K562 (cell line): Measurements from ENCODE around the gene TPD52L1. TPM values are rescaled to one million over a fixed set of nuclear protein-coding genes. Genes with fewer than 3 reads are reported as not detected.

Source experiments
- ATAC-seq: fragments of 200-7000 bp; cut with Tn5 transposase; 3 replicates; pipeline ENCODE4 v1.9.1; 2020; ENCODE audit warnings: moderate library complexity
- BruUV-seq: library from RNA; stranded (reverse); fragments of 400-500 nt; replicated peaks from 2 replicates; lab custom pipeline; 2021; lab: Mats Ljungman, UMichigan
- CTCF ChIA-PET: fragments of 300-600 bp; formaldehyde crosslinking; extraction: SDS; loops from one replicate; lab custom pipeline; 2021; ENCODE audit warnings: low intra/inter-chr PET ratio; lab: Yijun Ruan, JAX
- POLR2A ChIA-PET: fragments of 300-600, 350-650 bp; sonication (Branson Sonifier 250); formaldehyde crosslinking; extraction: SDS; loops from one replicate; lab custom pipeline; 2021; ENCODE audit warnings: antibody characterized with exemption, inconsistent platforms; lab: Yijun Ruan, JAX
- DNase-seq, 4 experiments: peaks; one replicate each; pipeline versions ENCODE4 v3.0.0 to v3.0.0-alpha.2; 2011 to 2018; ENCODE audit warnings: low spot score in 3 of 4, mixed read lengths in 3 of 4; ENCODE audit errors: extremely low read depth in 1 of 4
- FAIRE-seq: peaks from 2 replicates; lab custom pipeline; 2011; peaks lifted over from hg19 to GRCh38; lab: Jason Lieb, UNC
- H2AFZ ChIP-seq: 2 replicates; pipeline ENCODE4 v1.6.0; 2011; ENCODE audit warnings: low read depth, low read length, control low read depth, inconsistent platforms
- H3K27ac ChIP-seq: fragments of 200-600 bp; 3 replicates; pipeline ENCODE4 v1.8.0; 2011; ENCODE audit warnings: low read depth, mild to moderate bottlenecking, control low read depth, inconsistent platforms, low read length, moderate library complexity, mixed read lengths; ENCODE audit errors: extremely low read depth
- H3K27me3 ChIP-seq, 2 experiments: fragments of 300-600 bp in 1 of 2; 2 replicates in 1 of 2; 3 replicates in 1 of 2; pipeline versions ENCODE4 v1.6.0 to v1.8.0; 2011; ENCODE audit warnings: inconsistent platforms in 2 of 2, low read length in 2 of 2, mild to moderate bottlenecking in 1 of 2, mixed read lengths in 1 of 2, moderate library complexity in 1 of 2; ENCODE audit not compliant: control insufficient read depth in 2 of 2, insufficient read depth in 2 of 2
- H3K36me3 ChIP-seq: fragments of 300-600 bp; 3 replicates; pipeline ENCODE4 v1.8.0; 2011; ENCODE audit warnings: mild to moderate bottlenecking, low read length, inconsistent platforms; ENCODE audit not compliant: control insufficient read depth, insufficient read depth
- H3K4me1 ChIP-seq, 2 experiments: fragments of 200-600 bp in 1 of 2; replicated peaks in 1 of 2; 2 replicates in 1 of 2; 3 replicates in 1 of 2; pipeline versions ENCODE4 v1.5.1 to v1.8.0; 2011; ENCODE audit warnings: inconsistent platforms in 2 of 2, low read length in 2 of 2, mild to moderate bottlenecking in 1 of 2, mixed read lengths in 1 of 2, moderate library complexity in 1 of 2; ENCODE audit not compliant: control insufficient read depth in 2 of 2, insufficient read depth in 2 of 2
- H3K4me2 ChIP-seq: 2 replicates; pipeline ENCODE4 v1.6.1; 2011; ENCODE audit warnings: low read length, control low read depth, inconsistent platforms, mixed read lengths; ENCODE audit not compliant: insufficient read depth
- H3K4me3 ChIP-seq: fragments of 200-600 bp; sonication (generic), shearing (Covaris generic); 2 replicates; pipeline ENCODE4 v1.5.1; 2016; ENCODE audit warnings: control low read depth, inconsistent platforms
- H3K79me2 ChIP-seq: fragments of 200-600 bp; 3 replicates; pipeline ENCODE4 v1.8.0; 2011; ENCODE audit warnings: low read length, inconsistent platforms; ENCODE audit not compliant: control insufficient read depth, insufficient read depth
- H3K9ac ChIP-seq, 2 experiments: 2 replicates each; pipeline versions ENCODE4 v1.6.0 to v1.6.1; 2011; ENCODE audit warnings: low read depth in 2 of 2, low read length in 2 of 2, control low read depth in 1 of 2, inconsistent platforms in 1 of 2, mild to moderate bottlenecking in 1 of 2, mixed read lengths in 1 of 2; ENCODE audit not compliant: insufficient read depth in 1 of 2
- H3K9me1 ChIP-seq: one replicate; pipeline ENCODE4 v1.6.0; 2011; ENCODE audit warnings: inconsistent platforms, mild to moderate bottlenecking, low read length, moderate library complexity; ENCODE audit not compliant: control insufficient read depth, insufficient read depth
- H3K9me3 ChIP-seq: replicated peaks from 2 replicates; pipeline ENCODE4 v1.5.1; 2011; ENCODE audit warnings: low read depth, low read length, inconsistent platforms; ENCODE audit not compliant: control insufficient read depth, insufficient read depth
- H4K20me1 ChIP-seq: replicated peaks from 2 replicates; pipeline ENCODE4 v1.6.1; 2011; ENCODE audit warnings: low read length, inconsistent platforms, mixed read lengths; ENCODE audit not compliant: control insufficient read depth, insufficient read depth
- CHD4 ChIP-seq: fragments of 200-600 bp; sonication (generic); IDR thresholded peaks from 3 replicates; pipeline ENCODE4 v1.6.1; 2012; ENCODE audit warnings: low read depth, mild to moderate bottlenecking, mixed read lengths, low read length, inconsistent platforms; ENCODE audit not compliant: insufficient read depth, insufficient replicate concordance, poor library complexity, severe bottlenecking
- NFIC ChIP-seq: fragments of 450-650 bp; IDR thresholded peaks from 2 replicates; pipeline ENCODE4 v1.6.1; 2017; ENCODE audit warnings: mild to moderate bottlenecking, inconsistent platforms
- ZKSCAN1 ChIP-seq: fragments of 150-350 bp; IDR thresholded peaks from 2 replicates; pipeline ENCODE4 v1.6.1; 2016; ENCODE audit warnings: low read depth, low read length
- ZNF431 ChIP-seq: sonication (generic); formaldehyde crosslinking; IDR thresholded peaks from 2 replicates; pipeline ENCODE4 v1.8.0; 2022; ENCODE audit warnings: mild to moderate bottlenecking, missing genetic modification reagents
- WGBS: fragments of 100-300 bp; shearing (Covaris generic); methylation state at CpG from one replicate; pipeline ENCODE4 v1.1.6; 2016; ENCODE audit warnings: low coverage, mixed read lengths; ENCODE audit not compliant: insufficient coverage; ENCODE audit errors: missing lambda C conversion rate; 5-methylcytosine and 5-hydroxymethylcytosine counted together
- in situ Hi-C: fragments of 300-500 bp; cut with MboI; formaldehyde crosslinking; loops from 4 replicates; pipeline ENCODE4 v1.15.0; 2018; ENCODE audit warnings: inconsistent platforms, mixed read lengths
- intact Hi-C: fragments of 100-400 bp; cut with micrococcal nuclease; formaldehyde crosslinking; loops from 2 replicates; pipeline ENCODE4 v1.14.2; 2022
- polyA plus RNA-seq, 8 experiments: library from polyadenylated mRNA; depleted of rRNA in 4 of 8; stranded (reverse) in 5 of 8; unstranded in 3 of 8; fragments of >200 nt; fragmentation: Nextera tagmentation in 2 of 8; fragmentation: Illumina TruSeq in 1 of 8; extraction: Ambion mirVana in 2 of 8; extraction: Trizol in 1 of 8; gene quantifications; 2 replicates each; pipeline versions ENCODE4 v1.2.1 to v1.2.3, GENCODE V29; 2011 to 2014; ENCODE audit warnings: inconsistent platforms in 1 of 8, missing spikeins in 1 of 8
- total RNA-seq, 7 experiments: library from RNA; depleted of rRNA in 6 of 7; stranded (reverse); fragments of >200 nt in 6 of 7; fragmentation: Illumina TruSeq in 2 of 7; extraction: Trizol in 2 of 7; gene quantifications; 2 replicates each; pipeline versions ENCODE4 v1.2.1 to v1.2.3, GENCODE V29; 2011 to 2021; ENCODE audit warnings: low replicate concordance in 1 of 7
- TF ChIP-seq, protein P1 (sequence below): fragments of 250-450 bp; sonication (Bioruptor Pico); IDR thresholded peaks from 2 replicates; pipeline ENCODE4 v1.8.0; 2022; ENCODE audit warnings: inconsistent platforms, mild to moderate bottlenecking, moderate library complexity, borderline replicate concordance
- TF ChIP-seq, protein P2 (sequence below): fragments of 450-650 bp; IDR thresholded peaks from 2 replicates; pipeline ENCODE4 v1.6.1; 2016; ENCODE audit warnings: low read depth
- TF ChIP-seq, protein P3 (sequence below): fragments of 450-650 bp; IDR thresholded peaks from 2 replicates; pipeline ENCODE4 v1.6.1; 2017; ENCODE audit warnings: antibody characterized with exemption, mild to moderate bottlenecking

The TPD52L1 gene
- total and polyA plus RNA-seq, 9 of the 15 experiments (the other 6 are each of a cell fraction or from before 2014, with no cell fraction given): 12.9 to 149 (median 75.7) TPM

DNA sequence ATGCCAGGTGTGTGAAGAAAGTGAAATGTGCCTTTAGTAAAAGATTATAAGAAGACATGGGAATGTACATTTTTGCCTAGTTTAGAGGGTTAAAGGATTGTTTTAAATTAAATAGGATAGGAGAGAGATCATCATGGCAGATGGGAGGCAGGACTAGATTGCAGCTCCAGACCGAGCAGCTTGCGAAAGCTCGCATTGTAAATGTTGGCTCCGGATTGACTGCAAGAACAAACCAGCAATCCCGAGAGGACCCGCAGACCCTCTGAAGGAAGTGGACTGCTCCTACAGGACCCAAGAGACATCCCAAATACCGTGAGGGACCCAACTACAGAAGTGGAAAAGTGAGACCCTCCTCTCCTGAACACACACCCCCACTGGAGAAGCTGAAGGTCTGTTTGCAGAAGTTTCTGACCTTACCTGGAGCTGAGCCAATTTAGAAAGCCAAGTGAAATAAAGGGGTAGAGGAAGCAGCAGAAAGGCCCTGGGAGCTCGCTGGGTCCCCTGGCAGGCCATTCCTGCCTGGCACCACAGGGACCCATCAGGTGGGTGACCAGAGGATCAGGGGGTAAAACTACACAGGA is 30.0 kb upstream of the TPD52L1 start:
- CTCF ChIA-PET: no interaction called here
- no peak overlapping the region for H3K27ac ChIP-seq
- no peaks in the 10 kb centered on the region for H3K27me3 ChIP-seq
- 84% methylated on average over 8 of the region's 8 CpGs for WGBS
- H3K4me2 ChIP-seq: no peak overlapping the region
- H3K36me3 ChIP-seq: no peaks in the 10 kb centered on the region
- no peak for ATAC-seq
- no peaks in the 10 kb centered on the region for H4K20me1 ChIP-seq
- in situ Hi-C loops: no loop called here
- TF ChIP-seq ZNF431 (CRISPR knock-in tag) (no peak), NFIC (peak; percentile 81), ZKSCAN1 (no peak), CHD4 (no peak)
- TF ChIP-seq, protein P1, sequence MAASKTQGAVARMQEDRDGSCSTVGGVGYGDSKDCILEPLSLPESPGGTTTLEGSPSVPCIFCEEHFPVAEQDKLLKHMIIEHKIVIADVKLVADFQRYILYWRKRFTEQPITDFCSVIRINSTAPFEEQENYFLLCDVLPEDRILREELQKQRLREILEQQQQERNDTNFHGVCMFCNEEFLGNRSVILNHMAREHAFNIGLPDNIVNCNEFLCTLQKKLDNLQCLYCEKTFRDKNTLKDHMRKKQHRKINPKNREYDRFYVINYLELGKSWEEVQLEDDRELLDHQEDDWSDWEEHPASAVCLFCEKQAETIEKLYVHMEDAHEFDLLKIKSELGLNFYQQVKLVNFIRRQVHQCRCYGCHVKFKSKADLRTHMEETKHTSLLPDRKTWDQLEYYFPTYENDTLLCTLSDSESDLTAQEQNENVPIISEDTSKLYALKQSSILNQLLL: no peak
- TF ChIP-seq, protein P2, sequence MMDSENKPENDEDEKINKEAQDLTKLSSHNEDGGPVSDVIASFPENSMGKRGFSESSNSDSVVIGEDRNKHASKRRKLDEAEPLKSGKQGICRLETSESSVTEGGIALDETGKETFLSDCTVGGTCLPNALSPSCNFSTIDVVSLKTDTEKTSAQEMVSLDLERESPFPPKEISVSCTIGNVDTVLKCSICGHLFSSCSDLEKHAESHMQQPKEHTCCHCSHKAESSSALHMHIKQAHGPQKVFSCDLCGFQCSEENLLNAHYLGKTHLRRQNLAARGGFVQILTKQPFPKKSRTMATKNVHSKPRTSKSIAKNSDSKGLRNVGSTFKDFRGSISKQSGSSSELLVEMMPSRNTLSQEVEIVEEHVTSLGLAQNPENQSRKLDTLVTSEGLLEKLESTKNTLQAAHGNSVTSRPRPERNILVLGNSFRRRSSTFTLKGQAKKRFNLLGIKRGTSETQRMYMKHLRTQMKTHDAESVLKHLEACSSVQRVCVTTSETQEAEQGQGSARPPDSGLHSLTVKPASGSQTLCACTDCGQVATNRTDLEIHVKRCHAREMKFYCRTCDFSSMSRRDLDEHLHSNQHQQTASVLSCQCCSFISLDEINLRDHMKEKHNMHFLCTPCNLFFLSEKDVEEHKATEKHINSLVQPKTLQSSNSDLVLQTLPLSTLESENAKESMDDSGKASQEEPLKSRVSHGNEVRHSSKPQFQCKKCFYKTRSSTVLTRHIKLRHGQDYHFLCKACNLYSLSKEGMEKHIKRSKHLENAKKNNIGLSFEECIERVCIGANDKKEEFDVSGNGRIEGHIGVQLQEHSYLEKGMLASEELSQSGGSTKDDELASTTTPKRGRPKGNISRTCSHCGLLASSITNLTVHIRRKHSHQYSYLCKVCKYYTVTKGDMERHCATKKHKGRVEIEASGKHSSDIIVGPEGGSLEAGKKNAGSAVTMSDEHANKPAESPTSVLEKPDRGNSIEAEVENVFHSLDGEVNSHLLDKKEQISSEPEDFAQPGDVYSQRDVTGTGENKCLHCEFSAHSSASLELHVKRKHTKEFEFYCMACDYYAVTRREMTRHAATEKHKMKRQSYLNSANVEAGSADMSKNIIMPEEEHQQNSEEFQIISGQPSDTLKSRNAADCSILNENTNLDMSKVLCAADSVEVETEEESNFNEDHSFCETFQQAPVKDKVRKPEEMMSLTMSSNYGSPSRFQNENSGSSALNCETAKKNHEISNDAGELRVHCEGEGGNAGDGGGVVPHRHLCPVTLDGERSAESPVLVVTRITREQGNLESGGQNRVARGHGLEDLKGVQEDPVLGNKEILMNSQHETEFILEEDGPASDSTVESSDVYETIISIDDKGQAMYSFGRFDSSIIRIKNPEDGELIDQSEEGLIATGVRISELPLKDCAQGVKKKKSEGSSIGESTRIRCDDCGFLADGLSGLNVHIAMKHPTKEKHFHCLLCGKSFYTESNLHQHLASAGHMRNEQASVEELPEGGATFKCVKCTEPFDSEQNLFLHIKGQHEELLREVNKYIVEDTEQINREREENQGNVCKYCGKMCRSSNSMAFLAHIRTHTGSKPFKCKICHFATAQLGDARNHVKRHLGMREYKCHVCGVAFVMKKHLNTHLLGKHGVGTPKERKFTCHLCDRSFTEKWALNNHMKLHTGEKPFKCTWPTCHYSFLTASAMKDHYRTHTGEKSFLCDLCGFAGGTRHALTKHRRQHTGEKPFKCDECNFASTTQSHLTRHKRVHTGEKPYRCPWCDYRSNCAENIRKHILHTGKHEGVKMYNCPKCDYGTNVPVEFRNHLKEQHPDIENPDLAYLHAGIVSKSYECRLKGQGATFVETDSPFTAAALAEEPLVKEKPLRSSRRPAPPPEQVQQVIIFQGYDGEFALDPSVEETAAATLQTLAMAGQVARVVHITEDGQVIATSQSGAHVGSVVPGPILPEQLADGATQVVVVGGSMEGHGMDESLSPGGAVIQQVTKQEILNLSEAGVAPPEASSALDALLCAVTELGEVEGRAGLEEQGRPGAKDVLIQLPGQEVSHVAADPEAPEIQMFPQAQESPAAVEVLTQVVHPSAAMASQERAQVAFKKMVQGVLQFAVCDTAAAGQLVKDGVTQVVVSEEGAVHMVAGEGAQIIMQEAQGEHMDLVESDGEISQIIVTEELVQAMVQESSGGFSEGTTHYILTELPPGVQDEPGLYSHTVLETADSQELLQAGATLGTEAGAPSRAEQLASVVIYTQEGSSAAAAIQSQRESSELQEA: no peak
- TF ChIP-seq, protein P3, sequence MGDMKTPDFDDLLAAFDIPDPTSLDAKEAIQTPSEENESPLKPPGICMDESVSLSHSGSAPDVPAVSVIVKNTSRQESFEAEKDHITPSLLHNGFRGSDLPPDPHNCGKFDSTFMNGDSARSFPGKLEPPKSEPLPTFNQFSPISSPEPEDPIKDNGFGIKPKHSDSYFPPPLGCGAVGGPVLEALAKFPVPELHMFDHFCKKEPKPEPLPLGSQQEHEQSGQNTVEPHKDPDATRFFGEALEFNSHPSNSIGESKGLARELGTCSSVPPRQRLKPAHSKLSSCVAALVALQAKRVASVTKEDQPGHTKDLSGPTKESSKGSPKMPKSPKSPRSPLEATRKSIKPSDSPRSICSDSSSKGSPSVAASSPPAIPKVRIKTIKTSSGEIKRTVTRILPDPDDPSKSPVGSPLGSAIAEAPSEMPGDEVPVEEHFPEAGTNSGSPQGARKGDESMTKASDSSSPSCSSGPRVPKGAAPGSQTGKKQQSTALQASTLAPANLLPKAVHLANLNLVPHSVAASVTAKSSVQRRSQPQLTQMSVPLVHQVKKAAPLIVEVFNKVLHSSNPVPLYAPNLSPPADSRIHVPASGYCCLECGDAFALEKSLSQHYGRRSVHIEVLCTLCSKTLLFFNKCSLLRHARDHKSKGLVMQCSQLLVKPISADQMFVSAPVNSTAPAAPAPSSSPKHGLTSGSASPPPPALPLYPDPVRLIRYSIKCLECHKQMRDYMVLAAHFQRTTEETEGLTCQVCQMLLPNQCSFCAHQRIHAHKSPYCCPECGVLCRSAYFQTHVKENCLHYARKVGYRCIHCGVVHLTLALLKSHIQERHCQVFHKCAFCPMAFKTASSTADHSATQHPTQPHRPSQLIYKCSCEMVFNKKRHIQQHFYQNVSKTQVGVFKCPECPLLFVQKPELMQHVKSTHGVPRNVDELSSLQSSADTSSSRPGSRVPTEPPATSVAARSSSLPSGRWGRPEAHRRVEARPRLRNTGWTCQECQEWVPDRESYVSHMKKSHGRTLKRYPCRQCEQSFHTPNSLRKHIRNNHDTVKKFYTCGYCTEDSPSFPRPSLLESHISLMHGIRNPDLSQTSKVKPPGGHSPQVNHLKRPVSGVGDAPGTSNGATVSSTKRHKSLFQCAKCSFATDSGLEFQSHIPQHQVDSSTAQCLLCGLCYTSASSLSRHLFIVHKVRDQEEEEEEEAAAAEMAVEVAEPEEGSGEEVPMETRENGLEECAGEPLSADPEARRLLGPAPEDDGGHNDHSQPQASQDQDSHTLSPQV: no peak
- TF ChIP-seq, all 486 proteins: peak for 1
- no peak for DNase-seq
- Histone ChIP-seq H3K9ac (no peak overlapping the region), H3K4me3 (no peak overlapping the region), H2AFZ (no peak overlapping the region), H3K4me1 (peaks cover 0 to 6% of the 10 kb centered on the region in 2 experiments; a peak in 2 of 5 replicates), H3K79me2 (no peaks in the 10 kb centered on the region), H3K9me3 (no peaks in the 10 kb centered on the region), H3K9me1 (no peaks in the 10 kb centered on the region)
- BruUV-seq: no TSS peak
- POLR2A ChIA-PET: interaction anchor here (1.0 to 1.1 kb wide), 2 partner anchors 11 to 20 kb away, joined by 3 to 5 read pairs; no protein-coding TSS in a partner anchor
- intact Hi-C loops: no loop called here
- no peak for FAIRE-seq
